Ascending aorta (tissue), 2 donors: ENCODE data around the gene PTGES3L. TPM values are rescaled to one million over a fixed set of nuclear protein-coding genes. Genes with fewer than 3 reads are reported as not detected.
A peak's percentile ranks its signal among the peaks of the same experiment; 100 is the strongest.
"Not testable (repeated sequence)": the region's sequence is repeated elsewhere in the genome, so short reads cannot be mapped to it uniquely, and the experiment has no call there.

Experiments
- DNase-seq, 2 donors: peaks; one replicate each; pipeline ENCODE4 v3.0.0-alpha.2; 2019; ENCODE audit warnings: low spot score in 2 of 2
- H3K27ac ChIP-seq, 2 donors: fragments of 200-600 bp; sonication (generic); one replicate each; pipeline ENCODE4 v1.5.1; 2016 to 2017; ENCODE audit warnings: mild to moderate bottlenecking in 1 of 2
- H3K27me3 ChIP-seq: fragments of 200-600 bp; sonication (generic); one replicate; pipeline ENCODE4 v1.5.1; 2017
- H3K36me3 ChIP-seq, 2 donors: fragments of 200-600 bp; sonication (generic); one replicate each; pipeline ENCODE4 v1.5.1; 2016
- H3K4me1 ChIP-seq, 2 donors: fragments of 200-600 bp; sonication (generic); one replicate each; pipeline ENCODE4 v1.5.1; 2016 to 2017; ENCODE audit warnings: mild to moderate bottlenecking in 1 of 2
- H3K4me3 ChIP-seq, 2 donors: fragments of 200-600 bp; sonication (generic); one replicate each; pipeline ENCODE4 v1.5.1; 2016 to 2017; ENCODE audit warnings: mild to moderate bottlenecking in 1 of 2
- H3K9me3 ChIP-seq, 2 donors: fragments of 200-600 bp; sonication (generic); one replicate each; pipeline ENCODE4 v1.5.1; 2016
- CTCF ChIP-seq, 3 experiments: fragments of 200-600 bp in 2 of 3; fragments of 450-650 bp in 1 of 3; sonication (generic) in 2 of 3; IDR thresholded peaks; one replicate each; pipeline ENCODE4 v1.5.1; 2016 to 2019; ENCODE audit warnings: antibody characterized with exemption in 3 of 3, mild to moderate bottlenecking in 1 of 3, moderate library complexity in 1 of 3
- intact Hi-C: fragments of 100-400 bp; cut with DNase I; formaldehyde crosslinking; loops from one replicate; pipeline ENCODE4 v1.15.1; 2023
- total RNA-seq: library from RNA; depleted of rRNA; stranded (reverse); fragments of >200 nt; gene quantifications from one replicate; pipeline ENCODE4 v1.1.0, GENCODE V29; 2016

PTGES3L gene
- total RNA-seq, 1 donor from 2014 or later, result not detected

- no peak for TF ChIP-seq CTCF (IDR thresholded peaks at IDR 0.05)
- intact Hi-C loops, result loop anchor here (2.0 to 10.0 kb wide), 2 partner anchors 26 to 154 kb away; partner anchors contain the start of genes AOC2 and RND2
- peak overlapping the region; percentile 78 to 94 for H3K4me3 ChIP-seq
- H3K36me3 ChIP-seq, result peaks cover 38 to 45% of the 10 kb centered on the region in 2 donors
- H3K27ac ChIP-seq, result peak overlapping the region; percentile 81 to 91
- H3K27me3 ChIP-seq, result no peaks in the 10 kb centered on the region
- no peak for DNase-seq
- peaks cover 7 to 13% of the 10 kb centered on the region in 2 donors for H3K4me1 ChIP-seq
- no peaks in the 10 kb centered on the region for H3K9me3 ChIP-seq
These were observed 19.2 kb upstream of the PTGES3L start for GRCh38 chr17:42999003-42999525.

- peak within 1 kb of the TSS; percentile 81 to 91 for H3K27ac ChIP-seq
- TF ChIP-seq CTCF (IDR thresholded peaks at IDR 0.05), result peak; percentile 89 to 91 (median 90)
- intact Hi-C loops, result loop anchor here (1.0 to 10.0 kb wide), 5 partner anchors 18 to 153 kb away; partner anchors contain the start of genes AARSD1, AOC2, BRCA1 and PTGES3L
- H3K9me3 ChIP-seq, result no peaks in the 10 kb centered on the region
- peaks cover 7 to 13% of the 10 kb centered on the region in 2 donors for H3K4me1 ChIP-seq
- H3K4me3 ChIP-seq, result peak within 1 kb of the TSS; percentile 78 to 94
- DNase-seq, result peak; percentile 95 to 100
- peaks cover 34 to 40% of the 10 kb centered on the region in 2 donors for H3K36me3 ChIP-seq
- H3K27me3 ChIP-seq, result no peaks in the 10 kb centered on the region
These were observed 18.4 kb upstream of the PTGES3L start, which contains the start of gene RPL27 for GRCh38 chr17:42997984-42998938. TSS of gene RPL27 (plus strand) at chr17:42998419. CDS start at chr17:42998751, 332 bp downstream.

- intact Hi-C loops, result loop anchor here (10.0 kb wide), 1 partner anchor 153 kb away; the partner anchor contains the start of gene AOC2
- no peak for DNase-seq
- Histone ChIP-seq H3K4me1 (peaks cover 7 to 13% of the 10 kb centered on the region in 2 donors), H3K9me3 (no peaks in the 10 kb centered on the region), H3K36me3 (peaks cover 26 to 38% of the 10 kb centered on the region in 2 donors), H3K4me3 (peak overlapping the region; percentile 18 to 40), H3K27me3 (no peaks in the 10 kb centered on the region), H3K27ac (peak overlapping the region; percentile 61 to 91)
- TF ChIP-seq CTCF (IDR thresholded peaks at IDR 0.05), result no peak
These were observed 17.6 kb upstream of the PTGES3L start for GRCh38 chr17:42997390-42997983.

GRCh38 chr17:42993913-42994312 is 14.0 kb upstream of the PTGES3L start:
- intact Hi-C loops, result loop anchor here (10.0 kb wide), 1 partner anchor 149 kb away; the partner anchor contains the start of gene AOC2
- DNase-seq, H3K27ac ChIP-seq, H3K4me3 ChIP-seq, H3K9me3 ChIP-seq, H3K27me3 ChIP-seq, H3K4me1 ChIP-seq: not testable (repeated sequence)
- H3K36me3 ChIP-seq, result peaks cover 30 to 36% of the 10 kb centered on the region in 2 donors

GRCh38 chr17:42992872-42993271 is 13.0 kb upstream of the PTGES3L start:
- intact Hi-C loops, result loop anchor here (10.0 kb wide), 1 partner anchor 148 kb away; the partner anchor contains the start of gene AOC2
- no peaks in the 10 kb centered on the region for H3K9me3 ChIP-seq
- H3K4me3 ChIP-seq, result no peak overlapping the region
- no peak for DNase-seq
- no peaks in the 10 kb centered on the region for H3K27me3 ChIP-seq
- H3K36me3 ChIP-seq, result peaks cover 39 to 47% of the 10 kb centered on the region in 2 donors
- H3K4me1 ChIP-seq, result peaks cover 0 to 5% of the 10 kb centered on the region in 2 donors
- TF ChIP-seq CTCF (IDR thresholded peaks at IDR 0.05), result no peak
- H3K27ac ChIP-seq, result no peak overlapping the region
